Heart left ventricle (tissue), 16 donors: ENCODE data around the gene MTUS2. TPM values are rescaled to one million over a fixed set of nuclear protein-coding genes. Genes with fewer than 3 reads are reported as not detected.

ENCODE experiments used
- ATAC-seq, 4 donors: fragments of 200-7000 bp; cut with Tn5 transposase; one replicate each; pipeline ENCODE4 v1.9.1; 2020 to 2022; ENCODE audit warnings: moderate library complexity in 4 of 4, mild to moderate bottlenecking in 3 of 4, moderate number of reproducible peaks in 1 of 4
- DNase-seq, 5 donors: peaks; one replicate each; pipeline ENCODE4 v3.0.0-alpha.2; 2020
- H3K27ac ChIP-seq, 12 donors: fragments of 200-600 bp; sonication (generic) in 4 of 12; one replicate each; pipeline versions ENCODE4 v1.5.0 to v1.8.0; 2016 to 2022; ENCODE audit warnings: mild to moderate bottlenecking in 2 of 12
- H3K27me3 ChIP-seq, 9 donors: fragments of 200-600 bp; sonication (generic) in 2 of 9; one replicate each; pipeline versions ENCODE4 v1.5.1 to v1.8.0; 2016 to 2022; ENCODE audit warnings: mild to moderate bottlenecking in 3 of 9
- H3K36me3 ChIP-seq, 9 donors: fragments of 200-600 bp; sonication (generic) in 2 of 9; one replicate each; pipeline versions ENCODE4 v1.5.0 to v1.8.0; 2018 to 2022; ENCODE audit warnings: mild to moderate bottlenecking in 2 of 9
- H3K4me1 ChIP-seq, 12 donors: fragments of 200-600 bp; sonication (generic) in 4 of 12; one replicate each; pipeline versions ENCODE4 v1.5.0 to v1.8.0; 2016 to 2022; ENCODE audit warnings: mild to moderate bottlenecking in 3 of 12
- H3K4me3 ChIP-seq, 12 donors: fragments of 200-600 bp; sonication (generic) in 4 of 12; one replicate each; pipeline versions ENCODE4 v1.5.0 to v1.8.0; 2017 to 2022; ENCODE audit warnings: mild to moderate bottlenecking in 9 of 12, moderate library complexity in 4 of 12
- H3K9me3 ChIP-seq, 12 donors: fragments of 200-600 bp; sonication (generic) in 4 of 12; one replicate each; pipeline versions ENCODE4 v1.5.0 to v1.8.0; 2016 to 2022; ENCODE audit warnings: mild to moderate bottlenecking in 1 of 12
- CTCF ChIP-seq, 12 donors: fragments of 200-600 bp; sonication (generic) in 4 of 12; IDR thresholded peaks; one replicate each; pipeline versions ENCODE4 v1.5.0 to v1.8.0; 2018 to 2022; ENCODE audit warnings: antibody characterized with exemption in 12 of 12, mild to moderate bottlenecking in 5 of 12
- POLR2A ChIP-seq, 2 donors: fragments of 450-650 bp; IDR thresholded peaks; one replicate each; pipeline ENCODE4 v1.6.1; 2017; ENCODE audit warnings: antibody characterized with exemption in 2 of 2, mild to moderate bottlenecking in 2 of 2, moderate library complexity in 2 of 2
- WGBS, 4 donors: extraction: QIAGEN DNeasy Blood & Tissue Kit in 2 of 4; methylation state at CpG; one replicate each; pipeline versions ENCODE4 v1.1.5 to v1.1.7; 2013 to 2018; 5-methylcytosine and 5-hydroxymethylcytosine counted together
- intact Hi-C, 10 donors: fragments of 100-400 bp; cut with DNase I; formaldehyde crosslinking; loops; one replicate each; pipeline versions ENCODE4 v1.11.1 to v1.14.2; 2022
- polyA plus RNA-seq, 2 donors: library from polyadenylated mRNA; stranded (reverse); fragments of 200-250 nt; gene quantifications; one replicate each; pipeline ENCODE4 v1.2.3, GENCODE V29; 2013
- total RNA-seq, 9 donors: library from RNA; depleted of rRNA in 2 of 9; stranded (reverse); fragments of >200 nt in 2 of 9; fragmentation: NEBNext Ultra II Directional in 3 of 9; extraction: Animal tissue kit (Norgen Biotek cat#: 25700) in 3 of 9; gene quantifications; one replicate each; pipeline versions ENCODE4 v1.1.0 to v1.2.4, GENCODE V29; 2016 to 2023
- donor health status: ischemic (EF 13 %, LVEDD 7.1; RV severe dilation, severe dysfunction).
- donor health status: healthy with polysubstance abuse.
- donor health status: DM: no; HTN: yes; CAD: no.
- donor health status: DM: no; HTN: no; CAD: no.
- donor health status: ischemic (EF 25% LVEDD 6.9; RV normal size, moderate dysfunction).
- donor health status: ischemic (EF 25% LVEDD 5.7; RV mildly dilated, moderate dysfunction).
- donor health status: healthy.
- donor health status: DM: yes; HTN: yes; CAD: no.
- donor health status: ischemic (EF 35%, LVEDD 5.7; RV mildly dilated, moderate dysfunction).
- donor health status: nonischemic (EF 11% LVEDD 7.7; RV severe dilation, severe dysfunction).
- donor health status: DM: yes; HTN: yes; CAD: no.
- donor health status: PGD.
- donor health status: ischemic (EF 29% LVEDD 5.4; RV normal size, mild dysfunction).
- donor health status: nonischemic (EF 23%, LVEDD 6.1; RV moderate dilation, normal function).

The MTUS2 gene
- total and polyA plus RNA-seq, 11 donors = 28.7 to 174 (median 67.9) TPM

DNA sequence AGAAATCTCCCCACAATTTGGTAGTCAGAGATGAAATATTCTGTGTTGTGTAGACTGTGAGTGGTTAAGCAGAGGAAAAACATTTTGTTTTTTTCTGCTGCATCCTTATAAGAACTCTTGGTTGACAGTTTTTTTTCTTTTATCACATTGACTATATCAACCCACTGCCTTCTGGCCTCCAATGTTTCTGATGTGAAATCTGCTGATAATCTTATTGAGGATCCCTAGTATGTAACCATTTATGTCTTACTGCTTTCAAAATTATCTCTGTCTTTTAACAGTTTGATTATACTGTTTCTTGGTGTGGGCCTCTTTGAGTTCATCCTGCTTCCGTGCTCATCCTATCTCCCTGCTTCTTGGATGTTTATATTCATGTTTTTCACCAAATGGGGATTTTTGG, 316.9 kb downstream of the MTUS2 start:
- no peak overlapping the region for H3K27ac ChIP-seq
- WGBS, 4 donors = 90 to 95% (median 94%) methylated on average over 1 of the region's 1 CpG
- no peak for ATAC-seq
- no peaks in the 10 kb centered on the region for H3K36me3 ChIP-seq
- peaks cover 0 to 13% (median 0%) of the 10 kb centered on the region in 12 donors for H3K9me3 ChIP-seq
- peaks cover 0 to 8% (median 0%) of the 10 kb centered on the region in 12 donors for H3K4me1 ChIP-seq
- TF ChIP-seq POLR2A (IDR thresholded peaks at IDR 0.05) = no peak
- TF ChIP-seq CTCF (IDR thresholded peaks at IDR 0.05) = no peak
- no peak overlapping the region for H3K4me3 ChIP-seq
- intact Hi-C loops = loop anchor here in 1 of 10 donors (10.0 kb wide), 1 partner anchor 312 kb away; the partner anchor contains the start of gene MTUS2
- H3K27me3 ChIP-seq = no peaks in the 10 kb centered on the region
- DNase-seq = no peak

DNA sequence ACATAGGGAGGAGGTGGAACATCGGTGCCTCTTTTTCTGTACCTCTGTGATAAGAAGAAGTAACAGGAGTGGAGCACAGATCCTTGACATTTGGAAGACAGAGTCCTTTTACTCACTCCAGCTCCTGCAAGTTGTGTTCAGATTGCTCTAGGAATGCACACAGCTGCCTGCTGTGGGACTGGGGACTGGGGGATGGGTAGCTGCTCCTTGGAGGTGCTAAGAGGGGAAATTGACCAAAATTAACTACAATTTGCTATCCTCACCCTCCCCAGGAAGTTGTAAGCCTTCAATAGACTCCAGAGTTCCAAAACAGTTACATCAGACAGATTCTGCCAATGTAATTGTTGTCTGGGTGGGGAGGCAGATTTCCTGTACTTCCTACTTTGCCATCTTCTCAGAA, 317.9 kb downstream of the MTUS2 start:
- TF ChIP-seq CTCF (IDR thresholded peaks at IDR 0.05) (no peak), POLR2A (IDR thresholded peaks at IDR 0.05) (no peak)
- H3K4me3 ChIP-seq = peak overlapping the region in 2 of 12 donors; percentile 43 to 47
- no peak overlapping the region for H3K27ac ChIP-seq
- H3K9me3 ChIP-seq = peaks cover 0 to 13% (median 0%) of the 10 kb centered on the region in 12 donors
- no peaks in the 10 kb centered on the region for H3K36me3 ChIP-seq
- DNase-seq = no peak
- ATAC-seq = no peak
- H3K27me3 ChIP-seq = no peaks in the 10 kb centered on the region
- H3K4me1 ChIP-seq = peaks cover 0 to 8% (median 0%) of the 10 kb centered on the region in 12 donors
- WGBS, 4 donors = 23 to 35% (median 26%) methylated on average over 1 of the region's 1 CpG
- intact Hi-C loops = loop anchor here in 1 of 10 donors (10.0 kb wide), 1 partner anchor 313 kb away; the partner anchor contains the start of gene MTUS2

DNA sequence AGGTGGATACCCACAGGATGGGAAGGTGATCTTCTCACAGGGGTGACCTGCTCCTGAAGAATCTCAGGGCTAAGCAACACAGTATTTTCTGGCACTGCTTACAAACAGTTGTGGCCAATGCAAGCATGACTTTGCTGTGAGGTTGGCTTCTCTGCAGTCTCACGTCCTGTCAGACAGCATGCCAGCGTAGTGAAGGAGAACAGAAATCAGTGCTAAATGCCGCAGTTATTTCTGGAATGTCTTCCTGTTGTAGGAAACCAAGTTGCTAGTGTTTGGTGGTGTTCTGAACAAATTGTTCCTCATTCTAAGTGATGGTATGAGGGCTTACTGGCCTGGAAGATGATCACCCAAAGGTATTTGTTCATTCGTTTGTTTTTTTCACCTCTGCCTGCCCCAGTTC, 320.1 kb downstream of the MTUS2 start:
- Histone ChIP-seq H3K27ac (peak overlapping the region in 8 of 12 donors; percentile 6 to 58 (median 28)), H3K9me3 (peaks cover 0 to 13% (median 0%) of the 10 kb centered on the region in 12 donors), H3K27me3 (no peaks in the 10 kb centered on the region), H3K36me3 (no peaks in the 10 kb centered on the region), H3K4me3 (peak overlapping the region in 9 of 12 donors; percentile 12 to 50 (median 34)), H3K4me1 (peaks cover 0 to 8% (median 0%) of the 10 kb centered on the region in 12 donors)
- TF ChIP-seq POLR2A (IDR thresholded peaks at IDR 0.05) (no peak), CTCF (IDR thresholded peaks at IDR 0.05) (no peak)
- ATAC-seq (peak; percentile 92 to 96 (median 94)), DNase-seq (peak in 4 of 5 donors; percentile 16 to 46 (median 29))
- 1 to 6% (median 2%) methylated on average over 4 of the region's 4 CpGs for WGBS, 4 donors
- intact Hi-C loops = no loop called here

- DNase-seq = no peak
- Histone ChIP-seq H3K27ac (no peak overlapping the region), H3K4me3 (no peak overlapping the region), H3K9me3 (peaks cover 0 to 7% (median 0%) of the 10 kb centered on the region in 12 donors), H3K27me3 (no peaks in the 10 kb centered on the region), H3K4me1 (peaks cover 0 to 8% (median 0%) of the 10 kb centered on the region in 12 donors), H3K36me3 (no peaks in the 10 kb centered on the region)
- no peak for TF ChIP-seq POLR2A (IDR thresholded peaks at IDR 0.05)
- TF ChIP-seq CTCF (IDR thresholded peaks at IDR 0.05) = no peak
- 83 to 97% (median 91%) methylated on average over 1 of the region's 1 CpG for WGBS, 4 donors
- intact Hi-C loops = no loop called here
- ATAC-seq = no peak
These were observed 323.7 kb downstream of the MTUS2 start for GRCh38 chr13:29143847-29144246.
